Measurements from ENCODE around the gene ZNF385C.
A peak's percentile ranks its signal among the peaks of the same experiment; 100 is the strongest.

Gene ZNF385C

GRCh38 chr17:42077755-42078154 lies 20.5 kb downstream of the ZNF385C start:
- ATAC-seq (no peak), DNase-seq (no peak)

GRCh38 chr17:42076797-42077559 lies 21.3 kb downstream of the ZNF385C start:
- ATAC-seq (no peak), DNase-seq (no peak)

GRCh38 chr17:42075789-42076188 lies 22.5 kb downstream of the ZNF385C start:
- ATAC-seq (no peak), DNase-seq (no peak)

- ATAC-seq (no peak), DNase-seq (peak; percentile 22)
Measured at GRCh38 chr17:42072323-42073187, 25.7 kb downstream of the ZNF385C start.

GRCh38 chr17:42071810-42072209 lies 26.5 kb downstream of the ZNF385C start:
- DNase-seq: peak; percentile 31
- ATAC-seq: no peak

- ATAC-seq: no peak
Measured at GRCh38 chr17:42068979-42069378, 29.3 kb downstream of the ZNF385C start.

GRCh38 chr17:42067371-42068091 lies 30.7 kb downstream of the ZNF385C start:
- peak; percentile 86 for DNase-seq
- peak; percentile 30 for ATAC-seq

More at GRCh38 chr17:42068979-42069378, 29.3 kb downstream of the ZNF385C start:
- no peak for DNase-seq

GRCh38 chr17:42065201-42065600 lies 33.1 kb downstream of the ZNF385C start:
- DNase-seq (no peak), ATAC-seq (no peak)

GRCh38 chr17:42062681-42063080 lies 35.6 kb downstream of the ZNF385C start:
- ATAC-seq: no peak
- DNase-seq: no peak

- ATAC-seq: no peak
Measured at GRCh38 chr17:42061646-42062487, 36.4 kb downstream of the ZNF385C start.

GRCh38 chr17:42060231-42060630 lies 38.0 kb downstream of the ZNF385C start:
- no peak for DNase-seq
- no peak for ATAC-seq

More at GRCh38 chr17:42061646-42062487, 36.4 kb downstream of the ZNF385C start:
- DNase-seq: no peak

GRCh38 chr17:42059815-42060214 lies 38.5 kb downstream of the ZNF385C start:
- ATAC-seq (no peak), DNase-seq (no peak)

GRCh38 chr17:42058063-42058462 lies 40.2 kb downstream of the ZNF385C start:
- DNase-seq (no peak), ATAC-seq (no peak)

GRCh38 chr17:42056635-42057034 lies 41.6 kb downstream of the ZNF385C start:
- no peak for ATAC-seq
- DNase-seq: no peak

GRCh38 chr17:42055496-42055895 lies 42.8 kb downstream of the ZNF385C start:
- no peak for DNase-seq
- ATAC-seq: no peak

GRCh38 chr17:42055027-42055426 lies 43.2 kb downstream of the ZNF385C start:
- DNase-seq (no peak), ATAC-seq (no peak)

- ATAC-seq: no peak
- no peak for DNase-seq
Measured at GRCh38 chr17:42053731-42054500, 44.4 kb downstream of the ZNF385C start.

GRCh38 chr17:42052346-42052877 lies 45.9 kb downstream of the ZNF385C start:
- no peak for ATAC-seq

GRCh38 chr17:42051645-42052044 lies 46.6 kb downstream of the ZNF385C start:
- DNase-seq: no peak
- ATAC-seq: no peak

More at GRCh38 chr17:42052346-42052877, 45.9 kb downstream of the ZNF385C start:
- DNase-seq: no peak

- ATAC-seq: no peak
- DNase-seq: no peak
Measured at GRCh38 chr17:42051013-42051400, 47.3 kb downstream of the ZNF385C start.
